Left lobe of liver (tissue), 2 donors: ENCODE data around the gene SLC4A11. TPM values are rescaled to one million over a fixed set of nuclear protein-coding genes. Genes with fewer than 3 reads are reported as not detected.

Experiments
- ATAC-seq: fragments of 200-7000 bp; cut with Tn5 transposase; one replicate; pipeline ENCODE4 v1.9.1; 2020; ENCODE audit warnings: mild to moderate bottlenecking, moderate library complexity
- DNase-seq: peaks from one replicate; pipeline ENCODE4 v3.0.0-alpha.2; 2020; ENCODE audit warnings: low spot score
- total RNA-seq: library from RNA; stranded (reverse); gene quantifications from one replicate; pipeline ENCODE4 v1.2.1, GENCODE V29; 2021
- donor health status: DM: no; HTN: no; CAD: no; lungs with moderate emphysema.
- donor health status: DM: no; HTN: yes; CAD: no.

SLC4A11 gene
- 0.18 TPM for total RNA-seq

- ATAC-seq: peak; percentile 82
- no peak for DNase-seq
Measured at GRCh38 chr20:3239026-3239866, at the start of gene SLC4A11. TSS of gene SLC4A11 (minus strand) at chr20:3239190. CDS start at chr20:3239137, 53 bp downstream.

GRCh38 chr20:3283222-3283820 lies 44.3 kb upstream of the SLC4A11 start:
- no peak for DNase-seq
- no peak for ATAC-seq

- ATAC-seq (no peak), DNase-seq (no peak)
Measured at GRCh38 chr20:3282271-3283221, 43.6 kb upstream of the SLC4A11 start.

- DNase-seq (no peak), ATAC-seq (no peak)
Measured at GRCh38 chr20:3281437-3281836, 42.4 kb upstream of the SLC4A11 start.

GRCh38 chr20:3279761-3280160 lies 40.8 kb upstream of the SLC4A11 start:
- DNase-seq: no peak

GRCh38 chr20:3277686-3278465 lies 38.9 kb upstream of the SLC4A11 start:
- no peak for ATAC-seq

More at GRCh38 chr20:3279761-3280160, 40.8 kb upstream of the SLC4A11 start:
- ATAC-seq: no peak

GRCh38 chr20:3276680-3277015 lies 37.7 kb upstream of the SLC4A11 start:
- DNase-seq (no peak), ATAC-seq (peak; percentile 41)

More at GRCh38 chr20:3277686-3278465, 38.9 kb upstream of the SLC4A11 start:
- no peak for DNase-seq

GRCh38 chr20:3275966-3276679 lies 37.1 kb upstream of the SLC4A11 start:
- DNase-seq: no peak
- ATAC-seq: no peak

- ATAC-seq: no peak
Measured at GRCh38 chr20:3275064-3275935, 36.3 kb upstream of the SLC4A11 start.

GRCh38 chr20:3273371-3273770 lies 34.4 kb upstream of the SLC4A11 start:
- ATAC-seq (no peak), DNase-seq (no peak)

More at GRCh38 chr20:3275064-3275935, 36.3 kb upstream of the SLC4A11 start:
- DNase-seq: no peak

GRCh38 chr20:3270051-3270450 lies 31.1 kb upstream of the SLC4A11 start:
- ATAC-seq (no peak), DNase-seq (no peak)

GRCh38 chr20:3262566-3262965 lies 23.6 kb upstream of the SLC4A11 start:
- DNase-seq (no peak), ATAC-seq (no peak)

GRCh38 chr20:3258429-3258828 lies 19.4 kb upstream of the SLC4A11 start:
- ATAC-seq: no peak
- DNase-seq: no peak

GRCh38 chr20:3255728-3256127 lies 16.7 kb upstream of the SLC4A11 start:
- ATAC-seq: no peak
- no peak for DNase-seq

- ATAC-seq: no peak
- no peak for DNase-seq
Measured at GRCh38 chr20:3251806-3252205, 12.8 kb upstream of the SLC4A11 start.

GRCh38 chr20:3250091-3250504 lies 11.1 kb upstream of the SLC4A11 start:
- no peak for DNase-seq
- ATAC-seq: no peak

GRCh38 chr20:3248993-3249347 lies 10.0 kb upstream of the SLC4A11 start:
- ATAC-seq (no peak), DNase-seq (no peak)

- DNase-seq (no peak), ATAC-seq (peak; percentile 58)
Measured at GRCh38 chr20:3248167-3248992, 9.4 kb upstream of the SLC4A11 start.
